Measurements from ENCODE around the gene POLDIP2. TPM values are rescaled to one million over a fixed set of nuclear protein-coding genes. Genes with fewer than 3 reads are reported as not detected.

The POLDIP2 gene
- polyA plus RNA-seq, 3 donors from 2014 or later: 79.0 to 134 (median 80.3) TPM

GRCh38 chr17:28396635-28397239 is 39.4 kb upstream of the POLDIP2 start:
- H3K36me3 Mint-ChIP-seq: peaks cover 6 to 22% (median 10%) of the 10 kb centered on the region in 3 donors

GRCh38 chr17:28395968-28396367 is 38.6 kb upstream of the POLDIP2 start:
- Mint-ChIP-seq H3K4me1 (no peaks in the 10 kb centered on the region), H3K4me3 (no peak overlapping the region), H3K27me3 (ENCODE audit: low read depth in 3 of 3) (peaks cover 2 to 3% (median 2%) of the 10 kb centered on the region in 3 donors), H3K9me3 (no peaks in the 10 kb centered on the region), H3K36me3 (peaks cover 10 to 26% (median 12%) of the 10 kb centered on the region in 3 donors), H3K27ac (no peak overlapping the region)
- DNase-seq: no peak

More at GRCh38 chr17:28396635-28397239, 39.4 kb upstream of the POLDIP2 start:
- DNase-seq: no peak
- H3K4me3 Mint-ChIP-seq: no peak overlapping the region
- peaks cover 0 to 3% (median 2%) of the 10 kb centered on the region in 3 donors for H3K27me3 Mint-ChIP-seq (ENCODE audit: low read depth in 3 of 3)
- H3K4me1 Mint-ChIP-seq: no peaks in the 10 kb centered on the region
- no peak overlapping the region for H3K27ac Mint-ChIP-seq
- no peaks in the 10 kb centered on the region for H3K9me3 Mint-ChIP-seq

DNA sequence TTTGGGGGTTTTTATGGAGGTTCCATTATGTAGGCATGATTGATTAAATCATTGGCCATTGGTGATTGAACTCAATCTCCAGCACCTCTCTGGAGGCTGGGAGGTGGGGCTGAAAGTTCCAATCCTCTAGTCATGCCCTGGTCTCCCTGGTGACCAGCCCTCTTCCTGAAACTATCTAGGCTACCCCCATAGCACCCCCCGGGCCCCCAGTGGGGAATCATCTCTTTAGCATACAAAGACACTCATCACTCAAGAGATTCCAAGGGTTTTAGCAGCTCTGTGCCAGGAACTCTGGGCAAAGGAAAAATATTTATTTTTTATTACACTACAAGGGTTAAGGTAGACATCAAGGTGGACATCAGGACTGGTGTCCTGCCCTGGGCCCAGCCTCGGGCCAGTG is 38.1 kb upstream of the POLDIP2 start:
- Mint-ChIP-seq H3K4me3 (no peak overlapping the region), H3K9me3 (no peaks in the 10 kb centered on the region), H3K4me1 (no peaks in the 10 kb centered on the region), H3K27me3 (ENCODE audit: low read depth in 3 of 3) (peaks cover 1 to 3% (median 2%) of the 10 kb centered on the region in 3 donors), H3K27ac (no peak overlapping the region), H3K36me3 (peaks cover 13 to 31% (median 14%) of the 10 kb centered on the region in 3 donors)
- no peak for DNase-seq

GRCh38 chr17:28394337-28395116 is 37.2 kb upstream of the POLDIP2 start:
- no peak for DNase-seq
- H3K4me3 Mint-ChIP-seq: no peak overlapping the region
- no peak overlapping the region for H3K27ac Mint-ChIP-seq
- peaks cover 0 to 3% (median 2%) of the 10 kb centered on the region in 3 donors for H3K27me3 Mint-ChIP-seq (ENCODE audit: low read depth in 3 of 3)
- H3K4me1 Mint-ChIP-seq: no peaks in the 10 kb centered on the region
- peaks cover 15 to 40% (median 22%) of the 10 kb centered on the region in 3 donors for H3K36me3 Mint-ChIP-seq
- H3K9me3 Mint-ChIP-seq: peaks cover 0 to 1% (median 0%) of the 10 kb centered on the region in 6 donors

DNA sequence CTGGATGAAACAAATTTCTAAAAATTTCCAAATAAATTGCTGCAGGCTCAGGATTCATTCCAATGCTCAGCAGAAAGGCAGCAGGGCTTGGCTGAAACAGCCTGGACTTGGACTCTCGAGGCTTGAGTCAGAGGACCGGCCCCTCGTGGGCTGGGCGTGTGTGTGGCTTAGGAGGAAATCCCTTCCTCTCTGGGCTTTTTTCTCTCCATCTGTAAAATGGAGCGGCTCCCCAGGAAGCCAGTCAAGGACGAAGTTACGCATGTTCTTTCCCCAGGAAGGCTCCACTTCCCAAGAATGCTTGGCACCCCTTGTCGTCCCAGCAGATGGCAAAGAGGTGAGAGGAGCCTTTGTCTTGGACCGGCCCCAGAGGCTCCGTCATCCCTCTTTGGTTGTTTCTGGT is 35.2 kb upstream of the POLDIP2 start:
- no peak overlapping the region for H3K27ac Mint-ChIP-seq
- no peak overlapping the region for H3K4me3 Mint-ChIP-seq
- H3K9me3 Mint-ChIP-seq: peaks cover 0 to 3% (median 0%) of the 10 kb centered on the region in 6 donors

GRCh38 chr17:28391401-28391800 is 34.1 kb upstream of the POLDIP2 start:
- Mint-ChIP-seq H3K36me3 (peaks cover 20 to 39% (median 29%) of the 10 kb centered on the region in 3 donors), H3K4me1 (peaks cover 0 to under 1% of the 10 kb centered on the region in 2 donors), H3K27me3 (ENCODE audit: low read depth in 3 of 3) (peaks cover 0 to 2% (median 1%) of the 10 kb centered on the region in 3 donors), H3K9me3 (peaks cover 0 to 3% (median 0%) of the 10 kb centered on the region in 6 donors), H3K27ac (no peak overlapping the region), H3K4me3 (no peak overlapping the region)
- DNase-seq: no peak

More for the DNA sequence above, 35.2 kb upstream of the POLDIP2 start:
- no peak for DNase-seq
- H3K36me3 Mint-ChIP-seq: peaks cover 23 to 42% (median 29%) of the 10 kb centered on the region in 3 donors
- H3K4me1 Mint-ChIP-seq: no peaks in the 10 kb centered on the region
- peaks cover 0 to 2% (median 1%) of the 10 kb centered on the region in 3 donors for H3K27me3 Mint-ChIP-seq (ENCODE audit: low read depth in 3 of 3)

GRCh38 chr17:28390984-28391383 is 33.7 kb upstream of the POLDIP2 start:
- peaks cover 20 to 39% (median 29%) of the 10 kb centered on the region in 3 donors for H3K36me3 Mint-ChIP-seq
- peaks cover 0 to 2% (median 1%) of the 10 kb centered on the region in 3 donors for H3K27me3 Mint-ChIP-seq (ENCODE audit: low read depth in 3 of 3)
- peaks cover 0 to 3% (median 0%) of the 10 kb centered on the region in 6 donors for H3K9me3 Mint-ChIP-seq
- H3K4me1 Mint-ChIP-seq: peaks cover 0 to 5% of the 10 kb centered on the region in 2 donors
- DNase-seq: no peak
- H3K4me3 Mint-ChIP-seq: no peak overlapping the region
- H3K27ac Mint-ChIP-seq: no peak overlapping the region

GRCh38 chr17:28390563-28390962 is 33.2 kb upstream of the POLDIP2 start:
- H3K4me1 Mint-ChIP-seq: peaks cover under 1 to 9% of the 10 kb centered on the region in 2 donors
- H3K27me3 Mint-ChIP-seq (ENCODE audit: low read depth in 3 of 3): peaks cover 0 to 2% (median 1%) of the 10 kb centered on the region in 3 donors

DNA sequence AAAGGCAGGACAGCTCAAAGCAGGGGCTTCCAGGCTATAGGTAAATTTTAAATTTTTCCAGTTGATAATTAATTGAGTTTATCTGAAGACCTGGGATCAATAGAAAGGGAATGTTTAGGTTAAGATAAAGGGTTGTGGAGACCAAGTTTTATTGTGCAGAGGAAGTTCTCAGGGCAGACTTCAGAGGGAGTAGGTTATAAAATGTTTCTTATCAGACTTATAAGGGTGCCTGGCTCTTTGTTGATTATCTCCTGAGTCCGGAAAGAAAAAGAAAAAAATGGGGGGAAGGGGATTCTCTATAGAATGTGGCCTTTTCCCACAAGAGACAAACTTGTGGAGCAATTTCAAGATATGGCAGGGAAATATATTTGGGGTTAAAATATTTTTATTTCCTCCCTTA is 32.8 kb upstream of the POLDIP2 start:
- Mint-ChIP-seq H3K9me3 (peaks cover 0 to 3% (median 0%) of the 10 kb centered on the region in 6 donors), H3K36me3 (peaks cover 20 to 39% (median 29%) of the 10 kb centered on the region in 3 donors), H3K4me1 (peaks cover 4 to 13% of the 10 kb centered on the region in 2 donors), H3K27me3 (ENCODE audit: low read depth in 3 of 3) (peaks cover 0 to 2% (median 1%) of the 10 kb centered on the region in 3 donors), H3K4me3 (no peak overlapping the region), H3K27ac (no peak overlapping the region)
- no peak for DNase-seq

More at GRCh38 chr17:28390563-28390962, 33.2 kb upstream of the POLDIP2 start:
- peaks cover 20 to 39% (median 29%) of the 10 kb centered on the region in 3 donors for H3K36me3 Mint-ChIP-seq
- no peak overlapping the region for H3K27ac Mint-ChIP-seq
- DNase-seq: no peak
- peaks cover 0 to 3% (median 0%) of the 10 kb centered on the region in 6 donors for H3K9me3 Mint-ChIP-seq
- no peak overlapping the region for H3K4me3 Mint-ChIP-seq

GRCh38 chr17:28388106-28388505 is 30.8 kb upstream of the POLDIP2 start:
- Mint-ChIP-seq H3K27ac (no peak overlapping the region), H3K27me3 (ENCODE audit: low read depth in 3 of 3) (peaks cover 0 to 6% (median 0%) of the 10 kb centered on the region in 3 donors), H3K4me3 (no peak overlapping the region), H3K4me1 (peaks cover 20 to 27% of the 10 kb centered on the region in 2 donors), H3K36me3 (peaks cover 13 to 32% (median 22%) of the 10 kb centered on the region in 3 donors), H3K9me3 (peaks cover 0 to 3% (median 0%) of the 10 kb centered on the region in 6 donors)
- no peak for DNase-seq

- Mint-ChIP-seq H3K4me3 (peak overlapping the region in 3 of 5 donors; percentile 33 to 93 (median 38)), H3K9me3 (peaks cover 0 to 3% (median 0%) of the 10 kb centered on the region in 6 donors), H3K4me1 (peaks cover 22 to 33% of the 10 kb centered on the region in 2 donors), H3K27ac (peak overlapping the region in 1 of 6 donors; percentile 31), H3K36me3 (peaks cover 13 to 25% (median 20%) of the 10 kb centered on the region in 3 donors), H3K27me3 (ENCODE audit: low read depth in 3 of 3) (peaks cover 0 to 8% (median 0%) of the 10 kb centered on the region in 3 donors)
- DNase-seq: no peak
Observed at GRCh38 chr17:28386391-28386790, 29.1 kb upstream of the POLDIP2 start.

GRCh38 chr17:28385406-28385805 is 28.1 kb upstream of the POLDIP2 start:
- peak overlapping the region; percentile 91 to 95 (median 93) for H3K4me3 Mint-ChIP-seq
- H3K36me3 Mint-ChIP-seq: peaks cover 10 to 17% (median 14%) of the 10 kb centered on the region in 3 donors
- H3K4me1 Mint-ChIP-seq: peaks cover 25 to 33% of the 10 kb centered on the region in 2 donors
- H3K27ac Mint-ChIP-seq: peak overlapping the region in 3 of 6 donors; percentile 37 to 73 (median 59)
- peaks cover 2 to 7% (median 2%) of the 10 kb centered on the region in 3 donors for H3K27me3 Mint-ChIP-seq (ENCODE audit: low read depth in 3 of 3)
- peaks cover 0 to 3% (median 0%) of the 10 kb centered on the region in 6 donors for H3K9me3 Mint-ChIP-seq
- DNase-seq: no peak

GRCh38 chr17:28385037-28385400 is 27.7 kb upstream of the POLDIP2 start:
- H3K4me1 Mint-ChIP-seq: peaks cover 25 to 33% of the 10 kb centered on the region in 2 donors
- H3K4me3 Mint-ChIP-seq: peak overlapping the region; percentile 91 to 95 (median 93)

More at GRCh38 chr17:28385037-28385400, 27.7 kb upstream of the POLDIP2 start:
- peaks cover 0 to 3% (median 0%) of the 10 kb centered on the region in 6 donors for H3K9me3 Mint-ChIP-seq
- DNase-seq: no peak
- peaks cover 2 to 7% (median 2%) of the 10 kb centered on the region in 3 donors for H3K27me3 Mint-ChIP-seq (ENCODE audit: low read depth in 3 of 3)
- H3K36me3 Mint-ChIP-seq: peaks cover 10 to 16% (median 11%) of the 10 kb centered on the region in 3 donors
- H3K27ac Mint-ChIP-seq: peak overlapping the region; percentile 59 to 89 (median 81)

Data from immature natural killer cell (primary cell).